ENCODE data around the gene GAR1. TPM values are rescaled to one million over a fixed set of nuclear protein-coding genes. Genes with fewer than 3 reads are reported as not detected.

Gene GAR1
- total and polyA plus RNA-seq, 9 of the 15 experiments (the other 6 are each of a cell fraction or from before 2014, with no cell fraction given) = 35.7 to 194 (median 68.2) TPM

DNA sequence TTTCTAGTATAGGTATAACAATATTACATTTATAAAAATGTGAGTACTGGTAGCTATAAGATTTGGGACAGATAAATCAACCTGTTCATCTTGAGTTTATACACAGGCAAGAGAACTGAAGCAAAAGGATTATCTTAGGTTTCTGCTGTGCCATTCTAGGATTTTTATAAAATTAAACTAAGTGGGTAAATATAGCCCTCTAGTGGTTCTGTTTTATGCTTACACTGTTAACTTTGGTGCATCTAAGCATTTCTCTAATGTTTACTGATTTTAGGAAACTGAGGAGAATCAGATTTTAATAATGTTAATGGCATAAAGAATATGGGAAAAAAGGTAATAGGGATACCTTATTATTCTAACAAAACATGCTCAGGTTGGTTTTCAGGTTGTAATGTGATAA lies 11.2 kb downstream of the GAR1 start:
- Histone ChIP-seq H2AFZ (ENCODE audit: low read depth, low read length) (no peak overlapping the region), H3K27ac (ENCODE audit: extremely low read depth, low read depth, low read length) (no peak overlapping the region), H3K4me2 (ENCODE audit: insufficient read depth, low read length) (no peak overlapping the region), H3K4me3 (no peak overlapping the region), H4K20me1 (replicated peaks; ENCODE audit: control insufficient read depth, insufficient read depth, low read length) (no peaks in the 10 kb centered on the region), H3K9me1 (ENCODE audit: control insufficient read depth, insufficient read depth, low read length) (no peaks in the 10 kb centered on the region), H3K36me3 (ENCODE audit: control insufficient read depth, insufficient read depth, low read length) (peaks cover 43% of the 10 kb centered on the region), H3K79me2 (ENCODE audit: control insufficient read depth, insufficient read depth, low read length) (no peaks in the 10 kb centered on the region), H3K9me3 (replicated peaks; ENCODE audit: control insufficient read depth, insufficient read depth, low read depth, low read length) (no peaks in the 10 kb centered on the region), H3K4me1 (replicated peaks in 1 of 2; ENCODE audit: control insufficient read depth in 2 of 2, insufficient read depth in 2 of 2, low read length in 2 of 2) (no peaks in the 10 kb centered on the region), H3K9ac (ENCODE audit: insufficient read depth in 1 of 2, low read depth in 2 of 2, low read length in 2 of 2) (no peak overlapping the region), H3K27me3 (ENCODE audit: control insufficient read depth in 2 of 2, insufficient read depth in 2 of 2, low read length in 2 of 2) (no peaks in the 10 kb centered on the region)
- no TSS peak for BruUV-seq (replicated peaks)
- FAIRE-seq = no peak
- in situ Hi-C loops (cut with MboI) (no loop called here), intact Hi-C loops (cut with micrococcal nuclease) (loop anchor here (2.0 to 5.0 kb wide), 2 partner anchors 151 to 404 kb away; no protein-coding TSS in a partner anchor)
- ChIA-PET POLR2A (interaction anchor here (2.1 kb wide), 1 partner anchor 394 kb away, joined by 4 read pairs; no protein-coding TSS in a partner anchor), CTCF (ENCODE audit: low intra/inter-chr PET ratio) (interaction anchor here (0.6 to 2.4 kb wide), 4 partner anchors 124 to 405 kb away, joined by 3 to 7 read pairs (median 5); partner anchors contain the start of gene CASP6)
- peak; percentile 19 to 25 (median 21) for DNase-seq (ENCODE audit: extremely low read depth in 1 of 4, low spot score in 3 of 4)
- ATAC-seq = peak; percentile 82
- TF ChIP-seq KDM4B (IDR thresholded peaks at IDR 0.05; ENCODE audit: borderline replicate concordance in 2 of 2, low read depth in 1 of 2) = no peak
- TF ChIP-seq, protein P1, sequence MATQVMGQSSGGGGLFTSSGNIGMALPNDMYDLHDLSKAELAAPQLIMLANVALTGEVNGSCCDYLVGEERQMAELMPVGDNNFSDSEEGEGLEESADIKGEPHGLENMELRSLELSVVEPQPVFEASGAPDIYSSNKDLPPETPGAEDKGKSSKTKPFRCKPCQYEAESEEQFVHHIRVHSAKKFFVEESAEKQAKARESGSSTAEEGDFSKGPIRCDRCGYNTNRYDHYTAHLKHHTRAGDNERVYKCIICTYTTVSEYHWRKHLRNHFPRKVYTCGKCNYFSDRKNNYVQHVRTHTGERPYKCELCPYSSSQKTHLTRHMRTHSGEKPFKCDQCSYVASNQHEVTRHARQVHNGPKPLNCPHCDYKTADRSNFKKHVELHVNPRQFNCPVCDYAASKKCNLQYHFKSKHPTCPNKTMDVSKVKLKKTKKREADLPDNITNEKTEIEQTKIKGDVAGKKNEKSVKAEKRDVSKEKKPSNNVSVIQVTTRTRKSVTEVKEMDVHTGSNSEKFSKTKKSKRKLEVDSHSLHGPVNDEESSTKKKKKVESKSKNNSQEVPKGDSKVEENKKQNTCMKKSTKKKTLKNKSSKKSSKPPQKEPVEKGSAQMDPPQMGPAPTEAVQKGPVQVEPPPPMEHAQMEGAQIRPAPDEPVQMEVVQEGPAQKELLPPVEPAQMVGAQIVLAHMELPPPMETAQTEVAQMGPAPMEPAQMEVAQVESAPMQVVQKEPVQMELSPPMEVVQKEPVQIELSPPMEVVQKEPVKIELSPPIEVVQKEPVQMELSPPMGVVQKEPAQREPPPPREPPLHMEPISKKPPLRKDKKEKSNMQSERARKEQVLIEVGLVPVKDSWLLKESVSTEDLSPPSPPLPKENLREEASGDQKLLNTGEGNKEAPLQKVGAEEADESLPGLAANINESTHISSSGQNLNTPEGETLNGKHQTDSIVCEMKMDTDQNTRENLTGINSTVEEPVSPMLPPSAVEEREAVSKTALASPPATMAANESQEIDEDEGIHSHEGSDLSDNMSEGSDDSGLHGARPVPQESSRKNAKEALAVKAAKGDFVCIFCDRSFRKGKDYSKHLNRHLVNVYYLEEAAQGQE (IDR thresholded peaks at IDR 0.05; ENCODE audit: borderline replicate concordance) = peak; percentile 67; the same call in 1 of the 2 replicates
- TF ChIP-seq, protein P1 (CRISPR knock-in tag; IDR thresholded peaks at IDR 0.05; ENCODE audit: low read depth) = no peak
- TF ChIP-seq, protein P2, sequence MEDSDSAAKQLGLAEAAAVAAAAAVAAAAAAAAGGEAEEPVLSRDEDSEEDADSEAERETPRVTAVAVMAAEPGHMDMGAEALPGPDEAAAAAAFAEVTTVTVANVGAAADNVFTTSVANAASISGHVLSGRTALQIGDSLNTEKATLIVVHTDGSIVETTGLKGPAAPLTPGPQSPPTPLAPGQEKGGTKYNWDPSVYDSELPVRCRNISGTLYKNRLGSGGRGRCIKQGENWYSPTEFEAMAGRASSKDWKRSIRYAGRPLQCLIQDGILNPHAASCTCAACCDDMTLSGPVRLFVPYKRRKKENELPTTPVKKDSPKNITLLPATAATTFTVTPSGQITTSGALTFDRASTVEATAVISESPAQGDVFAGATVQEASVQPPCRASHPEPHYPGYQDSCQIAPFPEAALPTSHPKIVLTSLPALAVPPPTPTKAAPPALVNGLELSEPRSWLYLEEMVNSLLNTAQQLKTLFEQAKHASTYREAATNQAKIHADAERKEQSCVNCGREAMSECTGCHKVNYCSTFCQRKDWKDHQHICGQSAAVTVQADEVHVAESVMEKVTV (CRISPR knock-in tag; IDR thresholded peaks at IDR 0.05) = peak; percentile 51
- TF ChIP-seq POLR2H (tag; IDR thresholded peaks at IDR 0.05; ENCODE audit: low read depth) = peak; percentile 45
- TF ChIP-seq RAD21 (CRISPR knock-in tag; conservative IDR thresholded peaks at IDR 0.05 in 1 of 2, IDR thresholded peaks at IDR 0.05 in 1 of 2) = peak; percentile 75 to 76
- peak; percentile 29; the same call in 1 of the 2 replicates for TF ChIP-seq SMC3 (conservative IDR thresholded peaks at IDR 0.05; ENCODE audit: insufficient read depth, low read depth, low read length)
- TF ChIP-seq, protein P3, sequence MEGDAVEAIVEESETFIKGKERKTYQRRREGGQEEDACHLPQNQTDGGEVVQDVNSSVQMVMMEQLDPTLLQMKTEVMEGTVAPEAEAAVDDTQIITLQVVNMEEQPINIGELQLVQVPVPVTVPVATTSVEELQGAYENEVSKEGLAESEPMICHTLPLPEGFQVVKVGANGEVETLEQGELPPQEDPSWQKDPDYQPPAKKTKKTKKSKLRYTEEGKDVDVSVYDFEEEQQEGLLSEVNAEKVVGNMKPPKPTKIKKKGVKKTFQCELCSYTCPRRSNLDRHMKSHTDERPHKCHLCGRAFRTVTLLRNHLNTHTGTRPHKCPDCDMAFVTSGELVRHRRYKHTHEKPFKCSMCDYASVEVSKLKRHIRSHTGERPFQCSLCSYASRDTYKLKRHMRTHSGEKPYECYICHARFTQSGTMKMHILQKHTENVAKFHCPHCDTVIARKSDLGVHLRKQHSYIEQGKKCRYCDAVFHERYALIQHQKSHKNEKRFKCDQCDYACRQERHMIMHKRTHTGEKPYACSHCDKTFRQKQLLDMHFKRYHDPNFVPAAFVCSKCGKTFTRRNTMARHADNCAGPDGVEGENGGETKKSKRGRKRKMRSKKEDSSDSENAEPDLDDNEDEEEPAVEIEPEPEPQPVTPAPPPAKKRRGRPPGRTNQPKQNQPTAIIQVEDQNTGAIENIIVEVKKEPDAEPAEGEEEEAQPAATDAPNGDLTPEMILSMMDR (IDR thresholded peaks at IDR 0.05 in 2 of 3, conservative IDR thresholded peaks at IDR 0.05 in 1 of 3; ENCODE audit: insufficient read depth in 2 of 3, low read depth in 1 of 3, low read length in 3 of 3) = peak; percentile 24 to 72 (median 26); a peak in 3 of 6 replicates

Measured in K562 (cell line).